Adrenal gland (tissue), 12 donors: ENCODE data around the gene KAT7. TPM values are rescaled to one million over a fixed set of nuclear protein-coding genes. Genes with fewer than 3 reads are reported as not detected.

ENCODE experiments used
- DNase-seq, 7 donors: peaks; one replicate each; pipeline ENCODE4 v3.0.0-alpha.2; 2019 to 2020
- H3K27ac ChIP-seq, 5 donors: fragments of 200-600 bp; sonication (generic) in 4 of 5; 1 replicate in 3 of 5; 2 replicates in 2 of 5; pipeline versions ENCODE4 v1.5.1 to v1.8.0; 2016 to 2020; ENCODE audit warnings: mild to moderate bottlenecking in 1 of 5
- H3K27me3 ChIP-seq: fragments of 200-600 bp; 2 replicates; pipeline ENCODE4 v1.8.0; 2021
- H3K36me3 ChIP-seq, 2 donors: fragments of 200-600 bp; replicated peaks in 1 of 2; 1 replicate in 1 of 2; 2 replicates in 1 of 2; pipeline versions ENCODE4 v1.5.1 to v1.8.0; 2018 to 2022
- H3K4me1 ChIP-seq, 2 donors: fragments of 200-600 bp; replicated peaks in 1 of 2; 1 replicate in 1 of 2; 2 replicates in 1 of 2; pipeline versions ENCODE4 v1.5.1 to v1.8.0; 2018 to 2021
- H3K4me3 ChIP-seq, 4 donors: fragments of 200-600 bp; sonication (generic) in 3 of 4; one replicate each; pipeline ENCODE4 v1.5.1; 2016 to 2018
- H3K9me3 ChIP-seq, 3 donors: fragments of 200-600 bp; sonication (generic) in 1 of 3; replicated peaks in 1 of 3; 1 replicate in 2 of 3; 2 replicates in 1 of 3; pipeline versions ENCODE4 v1.5.1 to v1.8.0; 2016 to 2021
- POLR2A ChIP-seq, 2 donors: fragments of 450-650 bp; IDR thresholded peaks; one replicate each; pipeline ENCODE4 v1.6.1; 2017; ENCODE audit warnings: antibody characterized with exemption in 2 of 2, mild to moderate bottlenecking in 2 of 2, moderate library complexity in 1 of 2
- WGBS, 4 donors: extraction: QIAGEN DNeasy Blood & Tissue Kit in 2 of 4; methylation state at CpG; one replicate each; pipeline versions ENCODE4 v1.1.5 to v1.1.7; 2013 to 2017; 5-methylcytosine and 5-hydroxymethylcytosine counted together
- intact Hi-C, 2 donors: fragments of 100-400 bp; cut with DNase I; formaldehyde crosslinking; loops; one replicate each; pipeline versions ENCODE4 v1.14.1 to v1.15.0; 2022 to 2023
- polyA plus RNA-seq, 3 donors: library from polyadenylated mRNA; stranded (reverse); fragments of 200-250 nt in 2 of 3; fragments of 350-450 nt in 1 of 3; fragmentation: Illumina TruSeq in 1 of 3; extraction: RNeasy Lipid Tissue Mini Kit (QIAGEN cat#74804) in 1 of 3; gene quantifications; one replicate each; pipeline ENCODE4 v1.2.3, GENCODE V29; 2013 to 2014
- total RNA-seq, 9 donors: library from RNA; depleted of rRNA in 4 of 9; stranded (reverse); fragments of >200 nt in 4 of 9; fragments of 120-200 nt in 1 of 9; fragmentation: NEBNext Ultra II Directional in 1 of 9; extraction: Animal tissue kit (Norgen Biotek cat#: 25700) in 1 of 9; gene quantifications; one replicate each; pipeline versions ENCODE4 v1.1.0 to v1.2.4, GENCODE V29; 2013 to 2023
- TF ChIP-seq, protein P1 (sequence below), 6 experiments: fragments of 450-650 bp in 4 of 6; fragments of 200-600 bp in 2 of 6; sonication (generic) in 1 of 6; IDR thresholded peaks; 1 replicate in 5 of 6; 2 replicates in 1 of 6; pipeline versions ENCODE4 v1.5.1 to v1.8.0; 2016 to 2021; ENCODE audit warnings: antibody characterized with exemption in 6 of 6, mild to moderate bottlenecking in 2 of 6, moderate library complexity in 1 of 6
- donor health status: healthy with polysubstance abuse.
- donor health status: Bipolar disorder and iron deficiency.
- donor health status: DM: yes; HTN: yes; CAD: no.
- donor health status: DM: no; HTN: no; CAD: no.
- donor health status: DM: no; HTN: no; CAD: no.
- donor health status: DM: yes; HTN: yes; CAD: no.

The KAT7 gene
- total and polyA plus RNA-seq, 12 donors: 5.2 to 54.7 (median 39.8) TPM

DNA sequence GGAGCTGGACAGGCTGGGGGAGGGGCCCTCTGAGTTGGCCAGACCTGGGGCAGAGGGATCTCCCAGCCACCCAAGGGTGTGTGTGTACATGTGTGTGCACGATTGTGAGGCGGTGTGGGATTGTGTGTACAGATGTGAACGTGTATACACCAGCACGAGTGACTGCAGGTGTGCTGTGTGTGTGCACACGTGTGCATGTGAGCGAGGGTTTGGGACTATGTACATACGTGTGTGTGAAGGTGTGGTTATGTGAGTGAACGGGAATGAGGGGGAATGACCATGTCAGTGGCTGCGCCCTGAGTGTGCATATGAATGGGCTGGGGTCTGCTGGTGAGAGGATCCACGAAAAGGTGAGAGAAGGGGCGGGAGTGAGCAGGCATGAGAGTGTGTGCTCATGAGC is 81.8 kb downstream of the KAT7 start:
- no peaks in the 10 kb centered on the region for H3K27me3 ChIP-seq
- H3K27ac ChIP-seq: no peak overlapping the region
- WGBS, 4 donors: 83 to 89% (median 88%) methylated on average over 8 to 11 of the region's 11 CpGs
- intact Hi-C loops: loop anchor here in 1 of 2 donors (5.0 kb wide), 1 partner anchor 127 kb away; the partner anchor contains the start of gene DLX3
- no peaks in the 10 kb centered on the region for H3K36me3 ChIP-seq
- DNase-seq: no peak
- H3K4me3 ChIP-seq: no peak overlapping the region
- TF ChIP-seq, protein P1, sequence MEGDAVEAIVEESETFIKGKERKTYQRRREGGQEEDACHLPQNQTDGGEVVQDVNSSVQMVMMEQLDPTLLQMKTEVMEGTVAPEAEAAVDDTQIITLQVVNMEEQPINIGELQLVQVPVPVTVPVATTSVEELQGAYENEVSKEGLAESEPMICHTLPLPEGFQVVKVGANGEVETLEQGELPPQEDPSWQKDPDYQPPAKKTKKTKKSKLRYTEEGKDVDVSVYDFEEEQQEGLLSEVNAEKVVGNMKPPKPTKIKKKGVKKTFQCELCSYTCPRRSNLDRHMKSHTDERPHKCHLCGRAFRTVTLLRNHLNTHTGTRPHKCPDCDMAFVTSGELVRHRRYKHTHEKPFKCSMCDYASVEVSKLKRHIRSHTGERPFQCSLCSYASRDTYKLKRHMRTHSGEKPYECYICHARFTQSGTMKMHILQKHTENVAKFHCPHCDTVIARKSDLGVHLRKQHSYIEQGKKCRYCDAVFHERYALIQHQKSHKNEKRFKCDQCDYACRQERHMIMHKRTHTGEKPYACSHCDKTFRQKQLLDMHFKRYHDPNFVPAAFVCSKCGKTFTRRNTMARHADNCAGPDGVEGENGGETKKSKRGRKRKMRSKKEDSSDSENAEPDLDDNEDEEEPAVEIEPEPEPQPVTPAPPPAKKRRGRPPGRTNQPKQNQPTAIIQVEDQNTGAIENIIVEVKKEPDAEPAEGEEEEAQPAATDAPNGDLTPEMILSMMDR (IDR thresholded peaks at IDR 0.05): no peak
- TF ChIP-seq POLR2A (IDR thresholded peaks at IDR 0.05): no peak
- no peaks in the 10 kb centered on the region for H3K4me1 ChIP-seq
- no peaks in the 10 kb centered on the region for H3K9me3 ChIP-seq

DNA sequence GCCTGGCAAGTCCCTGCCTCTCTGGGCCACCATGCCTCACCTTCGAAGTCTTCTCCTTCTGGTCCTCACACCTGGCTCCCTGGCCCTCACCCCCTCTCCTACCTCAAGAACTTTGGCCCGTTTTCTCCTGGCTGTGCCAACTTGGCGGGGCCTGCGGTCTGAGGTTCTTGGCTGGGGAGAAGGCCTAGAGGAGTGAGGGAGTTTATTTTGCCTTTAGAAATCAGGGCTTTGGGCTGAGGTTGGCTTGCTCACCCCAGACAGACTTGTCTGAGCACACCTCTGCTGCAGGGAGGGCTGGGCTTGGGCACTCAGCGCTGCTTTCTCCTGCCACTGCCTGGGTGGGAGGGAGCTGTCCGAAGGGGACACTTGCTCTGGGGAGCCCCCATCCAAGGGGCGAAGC is 82.7 kb downstream of the KAT7 start:
- no peak for DNase-seq
- TF ChIP-seq POLR2A (IDR thresholded peaks at IDR 0.05): no peak
- TF ChIP-seq, protein P1 (IDR thresholded peaks at IDR 0.05): no peak
- WGBS, 4 donors: 73 to 92% (median 84%) methylated on average over 6 to 7 of the region's 7 CpGs
- no peaks in the 10 kb centered on the region for H3K4me1 ChIP-seq
- no peaks in the 10 kb centered on the region for H3K27me3 ChIP-seq
- H3K27ac ChIP-seq: no peak overlapping the region
- no peak overlapping the region for H3K4me3 ChIP-seq
- H3K36me3 ChIP-seq: no peaks in the 10 kb centered on the region
- no peaks in the 10 kb centered on the region for H3K9me3 ChIP-seq
- intact Hi-C loops: loop anchor here in 1 of 2 donors (5.0 kb wide), 1 partner anchor 126 kb away; the partner anchor contains the start of gene DLX3

DNA sequence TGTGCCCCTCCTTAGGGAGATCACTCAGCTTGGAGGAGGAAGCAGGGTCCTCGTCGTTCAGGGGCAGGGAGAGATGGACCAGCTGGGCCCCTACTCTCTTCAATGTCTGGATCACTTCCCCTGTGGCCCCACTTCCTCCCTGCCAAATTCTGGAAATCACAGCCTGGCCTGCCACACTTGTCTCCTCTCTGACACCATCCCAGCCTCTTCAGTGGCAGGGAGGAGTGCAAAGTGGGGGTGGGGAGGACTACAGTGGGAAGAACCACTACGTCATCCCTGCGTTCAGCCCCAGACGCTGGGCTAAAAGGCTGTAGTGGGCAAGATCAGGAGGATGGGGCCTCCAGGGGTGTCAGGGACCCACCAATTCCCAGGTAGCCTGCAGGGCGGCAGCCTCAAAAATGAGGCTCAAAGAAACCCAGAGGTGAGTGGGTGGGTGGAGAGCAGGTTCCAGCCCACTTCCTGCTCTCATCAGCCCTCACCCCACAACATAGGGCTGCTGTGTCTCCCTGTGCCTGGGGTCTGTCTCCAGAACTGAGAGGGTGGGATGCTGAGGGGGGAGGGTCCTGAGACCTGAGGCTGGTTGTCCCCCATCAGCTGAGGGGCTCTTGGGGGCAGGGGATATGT is 84.4 kb downstream of the KAT7 start:
- Histone ChIP-seq H3K27ac (no peak overlapping the region), H3K9me3 (no peaks in the 10 kb centered on the region), H3K4me3 (no peak overlapping the region), H3K27me3 (peaks cover 4% of the 10 kb centered on the region), H3K36me3 (no peaks in the 10 kb centered on the region), H3K4me1 (no peaks in the 10 kb centered on the region)
- 70 to 74% (median 71%) methylated on average over 6 of the region's 6 CpGs for whole genome bisulfite sequencing, 4 donors
- TF ChIP-seq, protein P1 (IDR thresholded peaks at IDR 0.05): no peak
- no peak for TF ChIP-seq POLR2A (IDR thresholded peaks at IDR 0.05)
- no peak for DNase-seq
- intact Hi-C loops: loop anchor here in 1 of 2 donors (5.0 kb wide), 1 partner anchor 124 kb away; the partner anchor contains the start of gene DLX3

DNA sequence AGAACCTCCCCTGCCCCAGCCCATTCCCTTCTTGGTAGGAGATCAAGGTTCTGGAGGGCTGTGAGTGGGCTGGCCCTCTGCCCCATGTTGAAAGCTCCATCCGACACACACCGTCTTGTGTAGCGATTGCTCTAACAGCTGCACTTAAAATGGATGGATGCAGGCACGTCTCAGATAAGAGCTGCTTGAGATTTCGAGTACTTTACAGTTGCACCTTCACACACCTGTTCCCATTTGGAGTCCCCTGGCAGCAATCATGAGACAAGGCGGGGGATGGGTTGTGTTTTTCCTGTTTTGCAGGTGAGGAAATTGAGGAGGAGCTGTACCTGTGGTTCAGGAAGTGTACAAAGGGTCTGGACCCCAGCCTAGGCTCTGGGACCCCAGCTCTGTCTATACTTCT is 85.0 kb downstream of the KAT7 start:
- intact Hi-C loops: loop anchor here in 1 of 2 donors (5.0 kb wide), 1 partner anchor 124 kb away; the partner anchor contains the start of gene DLX3
- Histone ChIP-seq H3K27ac (no peak overlapping the region), H3K27me3 (peaks cover 4% of the 10 kb centered on the region), H3K4me3 (no peak overlapping the region), H3K36me3 (no peaks in the 10 kb centered on the region), H3K4me1 (no peaks in the 10 kb centered on the region), H3K9me3 (no peaks in the 10 kb centered on the region)
- 73 to 91% (median 82%) methylated on average over 6 of the region's 6 CpGs for WGBS, 4 donors
- TF ChIP-seq POLR2A (IDR thresholded peaks at IDR 0.05): no peak
- TF ChIP-seq, protein P1 (IDR thresholded peaks at IDR 0.05): no peak
- no peak for DNase-seq
